ENCODE measurements around the gene EDDM3A.

GRCh38 chr14:20706657-20707355 is 38.9 kb upstream of the EDDM3A start:
- no peak for TF ChIP-seq POLR2A (IDR thresholded peaks at IDR 0.05)
- TF ChIP-seq CTCF (IDR thresholded peaks at IDR 0.05), result no peak
- TF ChIP-seq EP300 (IDR thresholded peaks at IDR 0.05), result no peak

All from tibial nerve (tissue), 4 donors.